Measurements from ENCODE around the gene TREX2. TPM values are rescaled to one million over a fixed set of nuclear protein-coding genes. Genes with fewer than 3 reads are reported as not detected.

TREX2 gene
- total and polyA plus RNA-seq, 2 experiments from 2014 or later, result 0.81 to 1.7 TPM

DNA sequence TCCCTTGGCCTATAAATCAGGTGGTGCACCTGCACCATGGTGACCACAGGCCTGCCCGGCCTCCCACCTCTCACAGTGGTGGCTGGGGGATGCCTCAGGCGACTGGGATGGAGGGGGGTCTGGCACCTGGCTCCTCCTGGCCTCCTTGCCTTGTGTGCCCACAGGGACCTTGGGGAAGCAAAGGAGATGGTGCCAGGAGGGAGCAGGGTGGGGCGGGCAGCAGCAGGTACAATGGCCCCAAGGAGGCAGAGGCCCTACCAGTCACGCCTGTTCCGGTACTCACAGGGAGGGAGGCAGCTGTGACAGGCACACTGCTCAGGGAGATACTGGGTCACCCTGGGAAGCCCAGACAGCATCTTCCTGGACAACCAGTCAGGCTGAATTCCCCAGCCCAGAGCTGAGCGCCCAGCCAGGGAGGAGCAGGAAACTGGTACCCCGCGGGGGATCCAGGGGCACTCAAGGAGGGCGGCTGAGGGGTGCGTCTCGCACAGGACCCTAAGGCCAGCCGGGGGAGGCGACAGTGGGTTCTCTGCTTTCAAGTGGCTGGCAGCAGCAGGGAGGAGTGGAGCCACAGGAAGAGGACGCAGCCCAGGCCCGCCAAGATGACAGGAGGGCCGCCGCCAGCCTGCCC lies 1.2 kb upstream of the TREX2 start:
- no peaks in the 10 kb centered on the region for H3K36me3 ChIP-seq (ENCODE audit: insufficient read depth)
- Mint-ChIP-seq H3K4me3 (no peak overlapping the region), H3K27ac (no peak overlapping the region), H3K36me3 (ENCODE audit: low read depth) (no peaks in the 10 kb centered on the region), H3K9me3 (no peaks in the 10 kb centered on the region), H3K27me3 (ENCODE audit: insufficient read depth, low read depth, poor library complexity) (peaks cover 5% of the 10 kb centered on the region), H3K4me1 (no peaks in the 10 kb centered on the region)
- no peak overlapping the region for H3K27ac ChIP-seq (ENCODE audit: low read depth)
- no peaks in the 10 kb centered on the region for H3K9me2 ChIP-seq (ENCODE audit: insufficient read depth)
- TF ChIP-seq JUNB (IDR thresholded peaks at IDR 0.05; ENCODE audit: unreplicated experiment) (no peak), ZNF114 (CRISPR knock-in tag; IDR thresholded peaks at IDR 0.05) (no peak), NANOG (IDR thresholded peaks at IDR 0.05; ENCODE audit: borderline replicate concordance) (no peak), EZH2 (IDR thresholded peaks at IDR 0.05; ENCODE audit: low read depth, unreplicated experiment) (no peak), POLR2AphosphoS5 (IDR thresholded peaks at IDR 0.05; ENCODE audit: low read depth) (no peak), EZH2phosphoT487 (IDR thresholded peaks at IDR 0.05; ENCODE audit: unreplicated experiment) (no peak), STAT1 (IDR thresholded peaks at IDR 0.05; ENCODE audit: unreplicated experiment) (no peak), ZNF331 (CRISPR knock-in tag; IDR thresholded peaks at IDR 0.05; ENCODE audit: low read depth) (no peak), CREB1 (CRISPR knock-in tag; IDR thresholded peaks at IDR 0.05; ENCODE audit: low read depth) (no peak)
- TF ChIP-seq, protein P1, sequence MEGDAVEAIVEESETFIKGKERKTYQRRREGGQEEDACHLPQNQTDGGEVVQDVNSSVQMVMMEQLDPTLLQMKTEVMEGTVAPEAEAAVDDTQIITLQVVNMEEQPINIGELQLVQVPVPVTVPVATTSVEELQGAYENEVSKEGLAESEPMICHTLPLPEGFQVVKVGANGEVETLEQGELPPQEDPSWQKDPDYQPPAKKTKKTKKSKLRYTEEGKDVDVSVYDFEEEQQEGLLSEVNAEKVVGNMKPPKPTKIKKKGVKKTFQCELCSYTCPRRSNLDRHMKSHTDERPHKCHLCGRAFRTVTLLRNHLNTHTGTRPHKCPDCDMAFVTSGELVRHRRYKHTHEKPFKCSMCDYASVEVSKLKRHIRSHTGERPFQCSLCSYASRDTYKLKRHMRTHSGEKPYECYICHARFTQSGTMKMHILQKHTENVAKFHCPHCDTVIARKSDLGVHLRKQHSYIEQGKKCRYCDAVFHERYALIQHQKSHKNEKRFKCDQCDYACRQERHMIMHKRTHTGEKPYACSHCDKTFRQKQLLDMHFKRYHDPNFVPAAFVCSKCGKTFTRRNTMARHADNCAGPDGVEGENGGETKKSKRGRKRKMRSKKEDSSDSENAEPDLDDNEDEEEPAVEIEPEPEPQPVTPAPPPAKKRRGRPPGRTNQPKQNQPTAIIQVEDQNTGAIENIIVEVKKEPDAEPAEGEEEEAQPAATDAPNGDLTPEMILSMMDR (conservative IDR thresholded peaks at IDR 0.05; ENCODE audit: low read depth in 2 of 2), result no peak
- TF ChIP-seq, protein P2, sequence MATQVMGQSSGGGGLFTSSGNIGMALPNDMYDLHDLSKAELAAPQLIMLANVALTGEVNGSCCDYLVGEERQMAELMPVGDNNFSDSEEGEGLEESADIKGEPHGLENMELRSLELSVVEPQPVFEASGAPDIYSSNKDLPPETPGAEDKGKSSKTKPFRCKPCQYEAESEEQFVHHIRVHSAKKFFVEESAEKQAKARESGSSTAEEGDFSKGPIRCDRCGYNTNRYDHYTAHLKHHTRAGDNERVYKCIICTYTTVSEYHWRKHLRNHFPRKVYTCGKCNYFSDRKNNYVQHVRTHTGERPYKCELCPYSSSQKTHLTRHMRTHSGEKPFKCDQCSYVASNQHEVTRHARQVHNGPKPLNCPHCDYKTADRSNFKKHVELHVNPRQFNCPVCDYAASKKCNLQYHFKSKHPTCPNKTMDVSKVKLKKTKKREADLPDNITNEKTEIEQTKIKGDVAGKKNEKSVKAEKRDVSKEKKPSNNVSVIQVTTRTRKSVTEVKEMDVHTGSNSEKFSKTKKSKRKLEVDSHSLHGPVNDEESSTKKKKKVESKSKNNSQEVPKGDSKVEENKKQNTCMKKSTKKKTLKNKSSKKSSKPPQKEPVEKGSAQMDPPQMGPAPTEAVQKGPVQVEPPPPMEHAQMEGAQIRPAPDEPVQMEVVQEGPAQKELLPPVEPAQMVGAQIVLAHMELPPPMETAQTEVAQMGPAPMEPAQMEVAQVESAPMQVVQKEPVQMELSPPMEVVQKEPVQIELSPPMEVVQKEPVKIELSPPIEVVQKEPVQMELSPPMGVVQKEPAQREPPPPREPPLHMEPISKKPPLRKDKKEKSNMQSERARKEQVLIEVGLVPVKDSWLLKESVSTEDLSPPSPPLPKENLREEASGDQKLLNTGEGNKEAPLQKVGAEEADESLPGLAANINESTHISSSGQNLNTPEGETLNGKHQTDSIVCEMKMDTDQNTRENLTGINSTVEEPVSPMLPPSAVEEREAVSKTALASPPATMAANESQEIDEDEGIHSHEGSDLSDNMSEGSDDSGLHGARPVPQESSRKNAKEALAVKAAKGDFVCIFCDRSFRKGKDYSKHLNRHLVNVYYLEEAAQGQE (IDR thresholded peaks at IDR 0.05; ENCODE audit: unreplicated experiment), result no peak
- TF ChIP-seq, protein P3, sequence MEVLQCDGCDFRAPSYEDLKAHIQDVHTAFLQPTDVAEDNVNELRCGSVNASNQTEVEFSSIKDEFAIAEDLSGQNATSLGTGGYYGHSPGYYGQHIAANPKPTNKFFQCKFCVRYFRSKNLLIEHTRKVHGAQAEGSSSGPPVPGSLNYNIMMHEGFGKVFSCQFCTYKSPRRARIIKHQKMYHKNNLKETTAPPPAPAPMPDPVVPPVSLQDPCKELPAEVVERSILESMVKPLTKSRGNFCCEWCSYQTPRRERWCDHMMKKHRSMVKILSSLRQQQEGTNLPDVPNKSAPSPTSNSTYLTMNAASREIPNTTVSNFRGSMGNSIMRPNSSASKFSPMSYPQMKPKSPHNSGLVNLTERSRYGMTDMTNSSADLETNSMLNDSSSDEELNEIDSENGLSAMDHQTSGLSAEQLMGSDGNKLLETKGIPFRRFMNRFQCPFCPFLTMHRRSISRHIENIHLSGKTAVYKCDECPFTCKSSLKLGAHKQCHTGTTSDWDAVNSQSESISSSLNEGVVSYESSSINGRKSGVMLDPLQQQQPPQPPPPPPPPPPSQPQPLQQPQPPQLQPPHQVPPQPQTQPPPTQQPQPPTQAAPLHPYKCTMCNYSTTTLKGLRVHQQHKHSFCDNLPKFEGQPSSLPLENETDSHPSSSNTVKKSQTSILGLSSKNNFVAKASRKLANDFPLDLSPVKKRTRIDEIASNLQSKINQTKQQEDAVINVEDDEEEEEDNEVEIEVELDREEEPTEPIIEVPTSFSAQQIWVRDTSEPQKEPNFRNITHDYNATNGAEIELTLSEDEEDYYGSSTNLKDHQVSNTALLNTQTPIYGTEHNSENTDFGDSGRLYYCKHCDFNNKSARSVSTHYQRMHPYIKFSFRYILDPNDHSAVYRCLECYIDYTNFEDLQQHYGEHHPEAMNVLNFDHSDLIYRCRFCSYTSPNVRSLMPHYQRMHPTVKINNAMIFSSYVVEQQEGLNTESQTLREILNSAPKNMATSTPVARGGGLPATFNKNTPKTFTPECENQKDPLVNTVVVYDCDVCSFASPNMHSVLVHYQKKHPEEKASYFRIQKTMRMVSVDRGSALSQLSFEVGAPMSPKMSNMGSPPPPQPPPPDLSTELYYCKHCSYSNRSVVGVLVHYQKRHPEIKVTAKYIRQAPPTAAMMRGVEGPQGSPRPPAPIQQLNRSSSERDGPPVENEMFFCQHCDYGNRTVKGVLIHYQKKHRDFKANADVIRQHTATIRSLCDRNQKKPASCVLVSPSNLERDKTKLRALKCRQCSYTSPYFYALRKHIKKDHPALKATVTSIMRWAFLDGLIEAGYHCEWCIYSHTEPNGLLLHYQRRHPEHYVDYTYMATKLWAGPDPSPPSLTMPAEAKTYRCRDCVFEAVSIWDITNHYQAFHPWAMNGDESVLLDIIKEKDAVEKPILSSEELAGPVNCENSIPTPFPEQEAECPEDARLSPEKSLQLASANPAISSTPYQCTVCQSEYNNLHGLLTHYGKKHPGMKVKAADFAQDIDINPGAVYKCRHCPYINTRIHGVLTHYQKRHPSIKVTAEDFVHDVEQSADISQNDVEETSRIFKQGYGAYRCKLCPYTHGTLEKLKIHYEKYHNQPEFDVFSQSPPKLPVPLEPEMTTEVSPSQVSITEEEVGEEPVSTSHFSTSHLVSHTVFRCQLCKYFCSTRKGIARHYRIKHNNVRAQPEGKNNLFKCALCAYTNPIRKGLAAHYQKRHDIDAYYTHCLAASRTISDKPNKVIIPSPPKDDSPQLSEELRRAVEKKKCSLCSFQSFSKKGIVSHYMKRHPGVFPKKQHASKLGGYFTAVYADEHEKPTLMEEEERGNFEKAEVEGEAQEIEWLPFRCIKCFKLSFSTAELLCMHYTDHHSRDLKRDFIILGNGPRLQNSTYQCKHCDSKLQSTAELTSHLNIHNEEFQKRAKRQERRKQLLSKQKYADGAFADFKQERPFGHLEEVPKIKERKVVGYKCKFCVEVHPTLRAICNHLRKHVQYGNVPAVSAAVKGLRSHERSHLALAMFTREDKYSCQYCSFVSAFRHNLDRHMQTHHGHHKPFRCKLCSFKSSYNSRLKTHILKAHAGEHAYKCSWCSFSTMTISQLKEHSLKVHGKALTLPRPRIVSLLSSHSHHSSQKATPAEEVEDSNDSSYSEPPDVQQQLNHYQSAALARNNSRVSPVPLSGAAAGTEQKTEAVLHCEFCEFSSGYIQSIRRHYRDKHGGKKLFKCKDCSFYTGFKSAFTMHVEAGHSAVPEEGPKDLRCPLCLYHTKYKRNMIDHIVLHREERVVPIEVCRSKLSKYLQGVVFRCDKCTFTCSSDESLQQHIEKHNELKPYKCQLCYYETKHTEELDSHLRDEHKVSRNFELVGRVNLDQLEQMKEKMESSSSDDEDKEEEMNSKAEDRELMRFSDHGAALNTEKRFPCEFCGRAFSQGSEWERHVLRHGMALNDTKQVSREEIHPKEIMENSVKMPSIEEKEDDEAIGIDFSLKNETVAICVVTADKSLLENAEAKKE (CRISPR knock-in tag; IDR thresholded peaks at IDR 0.05), result no peak
- TF ChIP-seq, protein P4, sequence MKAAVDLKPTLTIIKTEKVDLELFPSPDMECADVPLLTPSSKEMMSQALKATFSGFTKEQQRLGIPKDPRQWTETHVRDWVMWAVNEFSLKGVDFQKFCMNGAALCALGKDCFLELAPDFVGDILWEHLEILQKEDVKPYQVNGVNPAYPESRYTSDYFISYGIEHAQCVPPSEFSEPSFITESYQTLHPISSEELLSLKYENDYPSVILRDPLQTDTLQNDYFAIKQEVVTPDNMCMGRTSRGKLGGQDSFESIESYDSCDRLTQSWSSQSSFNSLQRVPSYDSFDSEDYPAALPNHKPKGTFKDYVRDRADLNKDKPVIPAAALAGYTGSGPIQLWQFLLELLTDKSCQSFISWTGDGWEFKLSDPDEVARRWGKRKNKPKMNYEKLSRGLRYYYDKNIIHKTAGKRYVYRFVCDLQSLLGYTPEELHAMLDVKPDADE (IDR thresholded peaks at IDR 0.05), result no peak
- H3F3A ChIP-seq (replicated peaks; ENCODE audit: low read depth), result no peaks in the 10 kb centered on the region
- no peaks in the 10 kb centered on the region for H3K4me1 ChIP-seq (ENCODE audit: insufficient read depth)
- H3K79me2 ChIP-seq (replicated peaks; ENCODE audit: insufficient read depth), result no peaks in the 10 kb centered on the region
- H2AFZ ChIP-seq, result no peak overlapping the region
- DNase-seq (ENCODE audit: low spot score) (no peak), ATAC-seq (no peak)
- no peaks in the 10 kb centered on the region for H3K27me3 ChIP-seq (ENCODE audit: insufficient read depth)
- H4K20me1 ChIP-seq (replicated peaks; ENCODE audit: insufficient read depth), result no peaks in the 10 kb centered on the region
- no peak overlapping the region for H3K4me3 ChIP-seq
- no peak overlapping the region for H3K4me2 ChIP-seq

Data from GM23338 (cell line).